GM18519 (cell line): ENCODE results near the gene SLC25A33.
"Not testable (repeated sequence)": the region's sequence is repeated elsewhere in the genome, so short reads cannot be mapped to it uniquely, and the experiment has no call there.

Experiments used
- ATAC-seq: cut with Tn5 transposase; IDR thresholded peaks from one replicate; pipeline ENCODE4 v1.9.1; 2021; ENCODE audit warnings: mild to moderate bottlenecking, moderate library complexity; ENCODE audit not compliant: unreplicated experiment, low FRiP score

Gene SLC25A33

GRCh38 chr1:9618909-9619679, 79.8 kb downstream of the SLC25A33 start:
- ATAC-seq, result no peak

GRCh38 chr1:9621032-9621431, 81.8 kb downstream of the SLC25A33 start:
- ATAC-seq, result no peak

GRCh38 chr1:9624081-9624480, 84.8 kb downstream of the SLC25A33 start:
- ATAC-seq, result no peak

- not testable (repeated sequence) for ATAC-seq
Observed at GRCh38 chr1:9625030-9625429, 85.8 kb downstream of the SLC25A33 start.

GRCh38 chr1:9626201-9626608, 86.9 kb downstream of the SLC25A33 start:
- ATAC-seq, result no peak

- no peak for ATAC-seq
Observed at GRCh38 chr1:9628541-9629444, 89.5 kb downstream of the SLC25A33 start.

- ATAC-seq, result no peak
Observed at GRCh38 chr1:9629445-9630201, 90.4 kb downstream of the SLC25A33 start.

- ATAC-seq, result no peak
Observed at GRCh38 chr1:9630331-9631111, 91.3 kb downstream of the SLC25A33 start.

GRCh38 chr1:9631613-9632012, 92.3 kb downstream of the SLC25A33 start:
- ATAC-seq, result no peak

GRCh38 chr1:9633493-9633892, 94.2 kb downstream of the SLC25A33 start:
- ATAC-seq, result no peak

- ATAC-seq, result no peak
Observed at GRCh38 chr1:9634582-9634981, 95.3 kb downstream of the SLC25A33 start.
